Kidney (tissue), 14 donors: ENCODE data around the gene CD99. TPM values are rescaled to one million over a fixed set of nuclear protein-coding genes. Genes with fewer than 3 reads are reported as not detected.
"Not testable (repeated sequence)": the region's sequence is repeated elsewhere in the genome, so short reads cannot be mapped to it uniquely, and the experiment has no call there.

Source experiments
- DNase-seq, 5 donors: peaks; one replicate each; pipeline ENCODE4 v3.0.0-alpha.2; 2013 to 2020
- FAIRE-seq: peaks from 2 replicates; lab custom pipeline; 2012; peaks lifted over from hg19 to GRCh38; lab: Jason Lieb, UNC
- H3K27ac ChIP-seq, 2 donors: one replicate each; pipeline ENCODE4 v1.7.0; 2013; ENCODE audit warnings: low read depth in 2 of 2, low read length in 2 of 2, inconsistent platforms in 1 of 2
- H3K27me3 ChIP-seq: one replicate; pipeline ENCODE4 v1.7.1; 2013; ENCODE audit warnings: low read length, inconsistent platforms; ENCODE audit not compliant: control insufficient read depth, insufficient read depth
- H3K36me3 ChIP-seq, 3 donors: one replicate each; pipeline versions ENCODE4 v1.7.0 to v1.7.1; 2013; ENCODE audit warnings: low read length in 3 of 3, control low read depth in 1 of 3, inconsistent platforms in 1 of 3; ENCODE audit not compliant: insufficient read depth in 3 of 3, control insufficient read depth in 2 of 3
- H3K4me1 ChIP-seq, 3 donors: one replicate each; pipeline versions ENCODE4 v1.7.0 to v1.7.1; 2013; ENCODE audit warnings: low read length in 3 of 3, inconsistent platforms in 1 of 3, low read depth in 1 of 3; ENCODE audit not compliant: control insufficient read depth in 2 of 3, insufficient read depth in 2 of 3
- H3K4me3 ChIP-seq, 3 donors: one replicate each; pipeline versions ENCODE4 v1.7.0 to v1.8.1; 2013; ENCODE audit warnings: low read length in 3 of 3, control low read depth in 1 of 3, inconsistent platforms in 1 of 3
- H3K9ac ChIP-seq, 3 donors: one replicate each; pipeline versions ENCODE4 v1.7.0 to v1.7.1; 2013; ENCODE audit warnings: low read length in 3 of 3, control low read depth in 1 of 3, inconsistent platforms in 1 of 3
- H3K9me3 ChIP-seq, 3 donors: one replicate each; pipeline versions ENCODE4 v1.7.0 to v1.7.1; 2013; ENCODE audit warnings: low read length in 3 of 3, control low read depth in 1 of 3, inconsistent platforms in 1 of 3; ENCODE audit not compliant: control insufficient read depth in 2 of 3, insufficient read depth in 1 of 3
- CTCF ChIP-seq: IDR thresholded peaks from 3 replicates; pipeline ENCODE4 v1.5.1; 2012; ENCODE audit warnings: mild to moderate bottlenecking, moderate library complexity, borderline replicate concordance; ENCODE audit not compliant: insufficient read depth; ENCODE audit errors: extremely low read depth
- intact Hi-C: fragments of 100-400 bp; cut with DNase I; formaldehyde crosslinking; loops from one replicate; pipeline ENCODE4 v1.11.1; 2022
- polyA plus RNA-seq: library from polyadenylated mRNA; stranded (reverse); fragments of 350-450 nt; fragmentation: Illumina TruSeq; extraction: RNeasy Lipid Tissue Mini Kit (QIAGEN cat#74804); gene quantifications from one replicate; pipeline ENCODE4 v1.2.3, GENCODE V29; 2014; ENCODE audit warnings: low read depth, low replicate concordance; ENCODE audit not compliant: insufficient read depth
- total RNA-seq: library from RNA; stranded (reverse); fragmentation: NEBNext Ultra II Directional; extraction: Animal tissue kit (Norgen Biotek cat#: 25700); gene quantifications from one replicate; pipeline ENCODE4 v1.2.1, GENCODE V29; 2021
- donor health status: control.
- donor health status: control.
- donor health status: control.
- donor health status: control.
- donor health status: control.
- donor health status: DM: yes; HTN: yes; CAD: no.
- donor health status: Normal renal cell carcinoma (clear cell type).

CD99 gene
- total and polyA plus RNA-seq, 2 donors from 2014 or later: 125 to 136 TPM

GRCh38 chrX:2748171-2748814 is 57.2 kb downstream of the CD99 start:
- Histone ChIP-seq H3K36me3 (no peaks in the 10 kb centered on the region), H3K27me3 (no peaks in the 10 kb centered on the region), H3K4me1 (no peaks in the 10 kb centered on the region), H3K4me3 (no peak overlapping the region), H3K27ac (no peak overlapping the region), H3K9me3 (peaks cover 0 to 3% (median 0%) of the 10 kb centered on the region in 3 donors), H3K9ac (no peak overlapping the region)
- intact Hi-C loops: no loop called here
- TF ChIP-seq CTCF: no peak
- FAIRE-seq: no peak
- DNase-seq: no peak

GRCh38 chrX:2748815-2749188 is 57.7 kb downstream of the CD99 start:
- no peak overlapping the region for H3K27ac ChIP-seq
- FAIRE-seq: no peak
- no peaks in the 10 kb centered on the region for H3K27me3 ChIP-seq
- TF ChIP-seq CTCF: no peak
- H3K9me3 ChIP-seq: peaks cover 0 to 3% (median 0%) of the 10 kb centered on the region in 3 donors
- intact Hi-C loops: no loop called here
- no peaks in the 10 kb centered on the region for H3K4me1 ChIP-seq
- no peak for DNase-seq
- H3K36me3 ChIP-seq: no peaks in the 10 kb centered on the region
- no peak overlapping the region for H3K9ac ChIP-seq
- no peak overlapping the region for H3K4me3 ChIP-seq

DNA sequence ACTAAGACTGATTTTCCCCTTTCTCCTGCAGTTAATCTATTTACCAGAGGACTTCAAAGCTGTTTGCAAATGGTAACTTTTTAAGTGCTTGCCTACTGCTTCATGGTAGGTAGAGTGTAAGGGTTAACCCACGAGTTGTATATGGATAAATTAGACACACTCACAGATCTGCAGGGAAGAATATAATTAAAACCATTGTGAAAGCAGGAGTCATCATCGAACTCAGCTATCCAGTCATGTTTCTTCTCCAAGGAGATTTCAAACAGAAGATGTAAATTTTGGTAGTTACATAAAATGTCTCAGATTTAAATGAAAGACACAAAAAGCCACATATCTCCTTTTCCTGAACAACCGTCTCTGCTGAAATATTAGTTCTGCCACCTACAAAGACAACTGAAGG is 60.2 kb downstream of the CD99 start:
- intact Hi-C loops: no loop called here
- H3K4me1 ChIP-seq: no peaks in the 10 kb centered on the region
- H3K27me3 ChIP-seq: no peaks in the 10 kb centered on the region
- H3K27ac ChIP-seq: no peak overlapping the region
- FAIRE-seq (no peak), DNase-seq (no peak)
- H3K9me3 ChIP-seq: peaks cover 0 to 3% (median 0%) of the 10 kb centered on the region in 3 donors
- H3K36me3 ChIP-seq: no peaks in the 10 kb centered on the region
- no peak overlapping the region for H3K4me3 ChIP-seq
- TF ChIP-seq CTCF: no peak
- H3K9ac ChIP-seq: no peak overlapping the region

- H3K36me3 ChIP-seq, H3K9ac ChIP-seq, FAIRE-seq, H3K4me3 ChIP-seq, H3K9me3 ChIP-seq, DNase-seq, H3K27ac ChIP-seq, H3K4me1 ChIP-seq, H3K27me3 ChIP-seq, intact Hi-C loops: not testable (repeated sequence)
Measured at GRCh38 chrX:2751874-2752300, 60.8 kb downstream of the CD99 start, which contains the start of gene XG. Gene XG (plus strand): TSS chrX:2752040. CDS start chrX:2752275, 235 bp downstream.

DNA sequence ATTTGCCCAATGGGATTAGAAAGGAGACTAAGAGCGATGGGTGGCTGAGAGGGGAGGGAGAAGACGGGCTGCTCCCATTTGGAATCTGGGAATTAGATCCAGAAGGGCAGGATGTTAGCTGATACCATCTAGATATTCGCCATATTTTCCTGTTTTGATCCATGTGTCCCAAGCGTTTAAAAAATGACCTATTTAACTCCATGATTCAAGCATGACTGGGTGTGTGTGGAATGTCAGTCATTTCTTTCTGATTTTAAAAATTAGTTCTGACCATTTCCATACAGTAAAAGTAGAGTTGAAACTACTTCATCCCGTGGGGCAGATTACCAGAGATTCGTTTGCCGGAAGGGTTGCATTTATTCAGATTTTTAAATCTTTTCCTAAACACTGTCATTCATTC is 61.3 kb downstream of the CD99 start:
- H3K9me3 ChIP-seq, DNase-seq, FAIRE-seq, H3K27me3 ChIP-seq, H3K9ac ChIP-seq, H3K4me1 ChIP-seq, H3K4me3 ChIP-seq, H3K27ac ChIP-seq, H3K36me3 ChIP-seq, intact Hi-C loops: not testable (repeated sequence)

DNA sequence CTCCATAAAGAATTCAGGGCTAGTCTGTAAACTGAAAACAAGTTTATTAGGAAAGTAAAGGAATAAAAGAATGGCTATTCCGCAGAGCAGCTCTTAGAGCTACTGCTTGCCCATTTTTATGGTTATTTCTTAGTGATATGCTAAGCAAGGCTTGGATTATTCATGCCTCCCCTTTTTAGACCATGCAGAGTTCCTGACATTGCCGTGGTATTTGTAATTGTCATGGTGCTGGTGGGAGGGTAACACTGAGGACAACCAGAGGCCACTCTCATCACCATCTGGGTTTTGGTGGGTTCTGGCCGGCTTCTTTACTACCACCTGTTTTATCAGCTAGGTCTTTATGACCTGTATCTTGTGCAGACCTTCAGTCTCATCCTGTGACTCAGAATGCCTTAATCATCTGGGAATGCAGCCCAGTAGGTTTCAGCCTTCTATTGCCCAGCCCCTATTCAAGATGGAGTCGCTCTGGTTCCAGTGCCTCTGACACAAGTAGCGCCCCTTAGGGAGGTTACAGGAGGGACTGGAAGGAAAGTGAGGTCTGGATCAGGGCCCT is 64.1 kb downstream of the CD99 start:
- H3K27ac ChIP-seq, intact Hi-C loops, H3K4me3 ChIP-seq, H3K9me3 ChIP-seq, H3K9ac ChIP-seq, H3K4me1 ChIP-seq, H3K36me3 ChIP-seq, FAIRE-seq, DNase-seq, H3K27me3 ChIP-seq: not testable (repeated sequence)
